Activated CD4-positive, alpha-beta T cell treated with anti-CD3 and anti-CD28 coated beads for 36 hours (primary cell): ENCODE measurements around the gene C9orf43. TPM values are rescaled to one million over a fixed set of nuclear protein-coding genes. Genes with fewer than 3 reads are reported as not detected.
A peak's percentile ranks its signal among the peaks of the same experiment; 100 is the strongest.
"Not testable (repeated sequence)": the region's sequence is repeated elsewhere in the genome, so short reads cannot be mapped to it uniquely, and the experiment has no call there.

Experiments used
- ATAC-seq: fragments of 200-7000 bp; cut with Tn5 transposase; one replicate; pipeline ENCODE4 v1.10.0; 2021; ENCODE audit warnings: mild to moderate bottlenecking, moderate library complexity
- CTCF ChIA-PET: fragments of 350-600 bp; sonication (Branson Sonifier 250); formaldehyde crosslinking; loops from one replicate; lab custom pipeline; 2021; ENCODE audit warnings: antibody characterized with exemption; lab: Charles Lee
- POLR2A ChIA-PET: fragments of 350-600 bp; sonication (Branson Sonifier 250); formaldehyde crosslinking; loops from one replicate; lab custom pipeline; 2021; ENCODE audit warnings: antibody characterized with exemption, inconsistent platforms; lab: Charles Lee
- DNase-seq: peaks from one replicate; pipeline ENCODE4 v3.0.0-alpha.2; 2020
- H3K27ac Mint-ChIP-seq: one replicate; pipeline ENCODE4 v1.8.0; 2021; ENCODE audit warnings: mixed read lengths
- H3K27me3 Mint-ChIP-seq: one replicate; pipeline ENCODE4 v1.8.0; 2021; ENCODE audit warnings: mixed read lengths
- H3K36me3 Mint-ChIP-seq: one replicate; pipeline ENCODE4 v1.8.0; 2021; ENCODE audit warnings: low read depth, mixed read lengths
- H3K4me1 Mint-ChIP-seq: one replicate; pipeline ENCODE4 v1.8.0; 2021; ENCODE audit warnings: mixed read lengths
- H3K4me3 Mint-ChIP-seq: one replicate; pipeline ENCODE4 v1.8.0; 2021; ENCODE audit warnings: mild to moderate bottlenecking, moderate library complexity, mixed read lengths
- H3K9me3 Mint-ChIP-seq: one replicate; pipeline ENCODE4 v1.8.0; 2021; ENCODE audit warnings: low read depth, mixed read lengths
- intact Hi-C, 2 experiments: fragments of 100-400 bp; cut with DNase I in 1 of 2; cut with micrococcal nuclease in 1 of 2; formaldehyde crosslinking; loops; one replicate each; pipeline versions ENCODE4 v1.14.2 to v1.15.1; 2022 to 2024; cut with DNase I, micrococcal nuclease
- total RNA-seq, 2 experiments: library from RNA; stranded (reverse); gene quantifications; one replicate each; pipeline ENCODE4 v1.2.3, GENCODE V29; 2021

Gene C9orf43
- total RNA-seq, 2 experiments from 2014 or later, result 0.91 to 1.1 TPM

- no peaks in the 10 kb centered on the region for H3K9me3 Mint-ChIP-seq
- H3K27ac Mint-ChIP-seq, result no peak overlapping the region
- ChIA-PET POLR2A (interaction anchor here (0.9 kb wide), 1 partner anchor 51 kb away, joined by 3 read pairs; no protein-coding TSS in a partner anchor), CTCF (interaction anchor here (1.1 to 1.2 kb wide), 2 partner anchors 21 to 233 kb away, joined by 3 to 4 read pairs; no protein-coding TSS in a partner anchor)
- no peak for ATAC-seq
- H3K36me3 Mint-ChIP-seq, result no peaks in the 10 kb centered on the region
- intact Hi-C loops, result no loop called here
- H3K4me3 Mint-ChIP-seq, result no peak overlapping the region
- H3K4me1 Mint-ChIP-seq, result no peaks in the 10 kb centered on the region
- DNase-seq, result no peak
- peaks cover 2% of the 10 kb centered on the region for H3K27me3 Mint-ChIP-seq
Observed at GRCh38 chr9:113425072-113425471, 14.5 kb downstream of the C9orf43 start.

GRCh38 chr9:113426701-113427100, 16.2 kb downstream of the C9orf43 start:
- no peak for ATAC-seq
- H3K4me3 Mint-ChIP-seq, result no peak overlapping the region
- ChIA-PET CTCF (interaction anchor here (0.6 to 0.9 kb wide), 3 partner anchors 14 to 19 kb away, joined by 3 read pairs; partner anchors contain the start of genes C9orf43 and POLE3), POLR2A (no interaction called here)
- no peaks in the 10 kb centered on the region for H3K4me1 Mint-ChIP-seq
- no peaks in the 10 kb centered on the region for H3K9me3 Mint-ChIP-seq
- H3K27me3 Mint-ChIP-seq, result peaks cover 2% of the 10 kb centered on the region
- no peak for DNase-seq
- no peaks in the 10 kb centered on the region for H3K36me3 Mint-ChIP-seq
- H3K27ac Mint-ChIP-seq, result no peak overlapping the region
- intact Hi-C loops, result no loop called here

- CTCF ChIA-PET, result interaction anchor here (0.9 kb wide), 2 partner anchors 15 to 18 kb away, joined by 3 read pairs; no protein-coding TSS in a partner anchor
- Mint-ChIP-seq H3K9me3 (no peaks in the 10 kb centered on the region), H3K4me1 (no peaks in the 10 kb centered on the region)
Observed at GRCh38 chr9:113427629-113428028, 17.1 kb downstream of the C9orf43 start.

GRCh38 chr9:113428062-113428615, 17.6 kb downstream of the C9orf43 start:
- Mint-ChIP-seq H3K27ac (no peak overlapping the region), H3K4me1 (no peaks in the 10 kb centered on the region), H3K27me3 (peaks cover 2% of the 10 kb centered on the region), H3K36me3 (no peaks in the 10 kb centered on the region), H3K9me3 (no peaks in the 10 kb centered on the region), H3K4me3 (no peak overlapping the region)
- intact Hi-C loops, result no loop called here
- CTCF ChIA-PET, result no interaction called here
- DNase-seq (no peak), ATAC-seq (no peak)
- POLR2A ChIA-PET, result no interaction called here

More at GRCh38 chr9:113427629-113428028, 17.1 kb downstream of the C9orf43 start:
- H3K27me3 Mint-ChIP-seq, result peaks cover 2% of the 10 kb centered on the region
- DNase-seq (no peak), ATAC-seq (no peak)
- POLR2A ChIA-PET, result no interaction called here
- H3K36me3 Mint-ChIP-seq, result no peaks in the 10 kb centered on the region
- intact Hi-C loops, result no loop called here
- H3K4me3 Mint-ChIP-seq, result no peak overlapping the region
- no peak overlapping the region for H3K27ac Mint-ChIP-seq

- no peaks in the 10 kb centered on the region for H3K9me3 Mint-ChIP-seq
- intact Hi-C loops, result no loop called here
- no peak overlapping the region for H3K4me3 Mint-ChIP-seq
- peaks cover 2% of the 10 kb centered on the region for H3K27me3 Mint-ChIP-seq
- H3K4me1 Mint-ChIP-seq, result no peaks in the 10 kb centered on the region
- POLR2A ChIA-PET, result no interaction called here
- no peaks in the 10 kb centered on the region for H3K36me3 Mint-ChIP-seq
- no peak overlapping the region for H3K27ac Mint-ChIP-seq
- CTCF ChIA-PET, result interaction anchor here (1.4 kb wide), 1 partner anchor 224 kb away, joined by 4 read pairs; no protein-coding TSS in a partner anchor
- no peak for ATAC-seq
- DNase-seq, result no peak
Observed at GRCh38 chr9:113431191-113431590, 20.6 kb downstream of the C9orf43 start.

- ATAC-seq, result no peak
- peaks cover 1% of the 10 kb centered on the region for H3K27me3 Mint-ChIP-seq
- no peaks in the 10 kb centered on the region for H3K4me1 Mint-ChIP-seq
- no peak for DNase-seq
- ChIA-PET CTCF (interaction anchor here (1.0 kb wide), 1 partner anchor 9 kb away, joined by 3 read pairs; no protein-coding TSS in a partner anchor), POLR2A (no interaction called here)
- H3K36me3 Mint-ChIP-seq, result no peaks in the 10 kb centered on the region
- no peak overlapping the region for H3K27ac Mint-ChIP-seq
- H3K4me3 Mint-ChIP-seq, result no peak overlapping the region
- H3K9me3 Mint-ChIP-seq, result no peaks in the 10 kb centered on the region
- intact Hi-C loops, result no loop called here
Observed at GRCh38 chr9:113436728-113437515, 26.4 kb downstream of the C9orf43 start.

- H3K27ac Mint-ChIP-seq, POLR2A ChIA-PET, CTCF ChIA-PET, H3K4me1 Mint-ChIP-seq, H3K9me3 Mint-ChIP-seq, H3K4me3 Mint-ChIP-seq, DNase-seq, intact Hi-C loops, ATAC-seq, H3K36me3 Mint-ChIP-seq, H3K27me3 Mint-ChIP-seq: not testable (repeated sequence)
Observed at GRCh38 chr9:113437716-113438115, 27.2 kb downstream of the C9orf43 start.

- H3K4me3 Mint-ChIP-seq, result no peak overlapping the region
- no peak for DNase-seq
- ChIA-PET POLR2A (no interaction called here), CTCF (interaction anchor here (0.8 to 5.4 kb wide), 8 partner anchors 10 to 222 kb away, joined by 3 to 138 read pairs (median 7); no protein-coding TSS in a partner anchor)
- intact Hi-C loops, result loop anchor here in 1 of 2 experiments (5.0 kb wide), 1 partner anchor 73 kb away; no protein-coding TSS in a partner anchor
- H3K9me3 Mint-ChIP-seq, result no peaks in the 10 kb centered on the region
- no peak overlapping the region for H3K27ac Mint-ChIP-seq
- ATAC-seq, result no peak
- no peaks in the 10 kb centered on the region for H3K27me3 Mint-ChIP-seq
- peaks cover 3% of the 10 kb centered on the region for H3K4me1 Mint-ChIP-seq
- no peaks in the 10 kb centered on the region for H3K36me3 Mint-ChIP-seq
Observed at GRCh38 chr9:113444736-113445135, 34.2 kb downstream of the C9orf43 start.

GRCh38 chr9:113446323-113446740, 35.8 kb downstream of the C9orf43 start:
- no peaks in the 10 kb centered on the region for H3K36me3 Mint-ChIP-seq
- no peak overlapping the region for H3K27ac Mint-ChIP-seq
- ATAC-seq (peak; percentile 47), DNase-seq (peak; percentile 28)
- no peaks in the 10 kb centered on the region for H3K27me3 Mint-ChIP-seq
- ChIA-PET POLR2A (no interaction called here), CTCF (interaction anchor here (0.6 to 5.4 kb wide), 33 partner anchors 9 to 238 kb away, joined by 3 to 138 read pairs (median 4); partner anchors contain the start of gene CDC26)
- intact Hi-C loops, result loop anchor here (2.0 to 5.0 kb wide), 5 partner anchors 71 to 212 kb away; no protein-coding TSS in a partner anchor
- H3K4me1 Mint-ChIP-seq, result peaks cover 3% of the 10 kb centered on the region
- no peaks in the 10 kb centered on the region for H3K9me3 Mint-ChIP-seq
- no peak overlapping the region for H3K4me3 Mint-ChIP-seq

GRCh38 chr9:113449376-113449775, 38.8 kb downstream of the C9orf43 start:
- peaks cover 3% of the 10 kb centered on the region for H3K4me1 Mint-ChIP-seq
- no peak for ATAC-seq
- no peaks in the 10 kb centered on the region for H3K36me3 Mint-ChIP-seq
- DNase-seq, result no peak
- H3K27ac Mint-ChIP-seq, result no peak overlapping the region
- H3K4me3 Mint-ChIP-seq, result no peak overlapping the region
- ChIA-PET POLR2A (no interaction called here), CTCF (no interaction called here)
- no peaks in the 10 kb centered on the region for H3K9me3 Mint-ChIP-seq
- intact Hi-C loops, result loop anchor here in 1 of 2 experiments (5.0 kb wide), 1 partner anchor 68 kb away; no protein-coding TSS in a partner anchor
- H3K27me3 Mint-ChIP-seq, result no peaks in the 10 kb centered on the region

- intact Hi-C loops, result no loop called here
- ATAC-seq (peak; percentile 19), DNase-seq (no peak)
- Mint-ChIP-seq H3K27ac (no peak overlapping the region), H3K4me3 (no peak overlapping the region), H3K4me1 (peaks cover 7% of the 10 kb centered on the region), H3K9me3 (no peaks in the 10 kb centered on the region), H3K36me3 (no peaks in the 10 kb centered on the region), H3K27me3 (no peaks in the 10 kb centered on the region)
- POLR2A ChIA-PET, result no interaction called here
- CTCF ChIA-PET, result interaction anchor here (0.6 to 1.5 kb wide), 7 partner anchors 15 to 230 kb away, joined by 3 to 6 read pairs (median 3); no protein-coding TSS in a partner anchor
Observed at GRCh38 chr9:113452113-113452605, 41.6 kb downstream of the C9orf43 start.
